ENCODE results near the gene TMEM225B. TPM values are rescaled to one million over a fixed set of nuclear protein-coding genes. Genes with fewer than 3 reads are reported as not detected.

Gene TMEM225B
- total and polyA plus RNA-seq, 7 donors: 0.20 to 0.86 (median 0.42) TPM; not detected in 2

DNA sequence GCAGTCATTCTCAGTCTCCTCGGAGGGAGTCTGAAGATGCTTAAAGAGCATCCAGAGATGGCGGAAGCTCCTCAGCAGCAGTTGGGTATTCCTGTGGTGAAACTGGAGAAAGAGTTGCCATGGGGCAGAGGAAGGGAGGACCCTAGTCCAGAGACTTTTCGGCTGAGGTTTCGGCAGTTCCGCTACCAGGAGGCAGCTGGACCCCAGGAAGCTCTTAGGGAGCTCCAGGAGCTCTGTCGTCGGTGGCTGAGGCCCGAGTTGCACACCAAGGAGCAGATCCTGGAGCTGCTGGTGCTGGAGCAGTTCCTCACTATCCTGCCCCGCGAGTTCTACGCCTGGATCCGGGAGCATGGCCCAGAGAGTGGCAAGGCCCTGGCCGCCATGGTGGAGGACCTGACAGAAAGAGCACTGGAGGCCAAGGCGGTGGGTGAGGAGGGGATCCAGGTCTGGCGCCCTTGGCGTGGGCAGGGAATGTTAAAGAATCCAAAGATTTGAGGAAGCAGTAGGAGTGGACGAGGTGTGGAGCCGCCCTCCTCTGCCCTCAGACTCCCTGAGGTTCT lies 21.6 kb downstream of the TMEM225B start:
- TF ChIP-seq, protein P1, sequence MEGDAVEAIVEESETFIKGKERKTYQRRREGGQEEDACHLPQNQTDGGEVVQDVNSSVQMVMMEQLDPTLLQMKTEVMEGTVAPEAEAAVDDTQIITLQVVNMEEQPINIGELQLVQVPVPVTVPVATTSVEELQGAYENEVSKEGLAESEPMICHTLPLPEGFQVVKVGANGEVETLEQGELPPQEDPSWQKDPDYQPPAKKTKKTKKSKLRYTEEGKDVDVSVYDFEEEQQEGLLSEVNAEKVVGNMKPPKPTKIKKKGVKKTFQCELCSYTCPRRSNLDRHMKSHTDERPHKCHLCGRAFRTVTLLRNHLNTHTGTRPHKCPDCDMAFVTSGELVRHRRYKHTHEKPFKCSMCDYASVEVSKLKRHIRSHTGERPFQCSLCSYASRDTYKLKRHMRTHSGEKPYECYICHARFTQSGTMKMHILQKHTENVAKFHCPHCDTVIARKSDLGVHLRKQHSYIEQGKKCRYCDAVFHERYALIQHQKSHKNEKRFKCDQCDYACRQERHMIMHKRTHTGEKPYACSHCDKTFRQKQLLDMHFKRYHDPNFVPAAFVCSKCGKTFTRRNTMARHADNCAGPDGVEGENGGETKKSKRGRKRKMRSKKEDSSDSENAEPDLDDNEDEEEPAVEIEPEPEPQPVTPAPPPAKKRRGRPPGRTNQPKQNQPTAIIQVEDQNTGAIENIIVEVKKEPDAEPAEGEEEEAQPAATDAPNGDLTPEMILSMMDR (IDR thresholded peaks at IDR 0.05): no peak
- Histone ChIP-seq H3K36me3 (ENCODE audit: insufficient read depth in 1 of 2, low read depth in 1 of 2) (peaks cover 5 to 67% of the 10 kb centered on the region in 2 donors), H3K27me3 (ENCODE audit: insufficient read depth in 3 of 3, low read length in 2 of 3) (no peaks in the 10 kb centered on the region), H3K4me1 (peaks cover 10% of the 10 kb centered on the region), H3K9me3 (no peaks in the 10 kb centered on the region), H3K4me3 (no peak overlapping the region), H3K27ac (no peak overlapping the region)
- intact Hi-C loops (cut with DNase I): loop anchor here (5.0 kb wide), 2 partner anchors 117 to 293 kb away; partner anchors contain the start of genes ZKSCAN5 (in 1 of the 2) and ZNF394 (in 1 of the 2)
- DNase-seq: no peak
- 94 to 97% (median 96%) methylated on average over 18 of the region's 18 CpGs for WGBS, 3 donors
- no peak for ATAC-seq

DNA sequence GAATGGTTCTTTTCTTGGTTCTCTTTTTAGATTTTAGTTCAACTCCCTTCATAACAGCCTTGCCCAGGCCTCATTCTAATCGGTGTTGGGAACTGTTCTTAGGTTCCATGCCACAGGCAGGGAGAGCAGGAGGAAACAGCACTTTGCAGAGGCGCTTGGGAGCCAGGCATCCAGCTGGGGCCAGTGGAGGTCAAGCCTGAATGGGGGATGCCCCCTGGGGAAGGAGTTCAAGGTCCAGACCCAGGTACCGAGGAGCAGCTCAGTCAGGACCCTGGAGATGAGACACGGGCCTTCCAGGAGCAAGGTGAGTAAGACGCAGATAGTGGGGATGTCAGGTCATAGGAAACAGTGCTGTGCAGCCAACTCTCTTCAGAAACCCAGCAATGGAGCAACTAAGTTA lies 23.2 kb downstream of the TMEM225B start:
- TF ChIP-seq, protein P1 (IDR thresholded peaks at IDR 0.05): no peak
- H3K4me1 ChIP-seq: peaks cover 10% of the 10 kb centered on the region
- H3K27ac ChIP-seq: no peak overlapping the region
- ATAC-seq (no peak), DNase-seq (no peak)
- H3K4me3 ChIP-seq: no peak overlapping the region
- no peaks in the 10 kb centered on the region for H3K27me3 ChIP-seq (ENCODE audit: insufficient read depth in 3 of 3, low read length in 2 of 3)
- intact Hi-C loops (cut with DNase I): loop anchor here in 1 of 2 donors (5.0 kb wide), 1 partner anchor 291 kb away; no protein-coding TSS in a partner anchor
- no peaks in the 10 kb centered on the region for H3K9me3 ChIP-seq
- WGBS, 3 donors: 89 to 93% (median 93%) methylated on average over 5 of the region's 5 CpGs
- H3K36me3 ChIP-seq (ENCODE audit: insufficient read depth in 1 of 2, low read depth in 1 of 2): peaks cover 7 to 83% of the 10 kb centered on the region in 2 donors

DNA sequence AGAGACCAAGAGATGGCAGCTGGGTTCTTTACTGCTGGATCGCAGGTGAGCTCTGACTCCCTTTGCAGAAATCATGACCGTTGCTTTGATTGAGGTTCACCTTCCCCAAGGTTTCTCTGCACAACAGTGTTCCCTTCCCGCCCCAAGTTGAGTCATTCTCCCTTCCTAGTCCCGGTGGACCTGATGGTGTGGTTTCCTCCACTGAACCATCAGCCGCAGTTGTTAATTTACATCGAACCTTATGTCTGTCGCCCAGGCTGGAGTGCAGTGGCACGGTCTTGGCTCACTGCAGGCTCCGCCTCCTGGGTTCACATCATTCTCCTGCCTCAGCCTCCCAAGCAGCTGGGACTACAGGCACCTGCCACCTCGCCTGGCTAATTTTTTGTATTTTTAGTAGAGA lies 24.5 kb downstream of the TMEM225B start:
- H3K4me3 ChIP-seq: no peak overlapping the region
- no peak for DNase-seq
- TF ChIP-seq, protein P1 (IDR thresholded peaks at IDR 0.05): no peak
- no peak for ATAC-seq
- intact Hi-C loops (cut with DNase I): loop anchor here in 1 of 2 donors (5.0 kb wide), 1 partner anchor 290 kb away; no protein-coding TSS in a partner anchor
- WGBS, 3 donors: 89 to 94% (median 92%) methylated on average over 10 of the region's 10 CpGs
- H3K36me3 ChIP-seq (ENCODE audit: insufficient read depth in 1 of 2, low read depth in 1 of 2): peaks cover 12 to 96% of the 10 kb centered on the region in 2 donors
- H3K27ac ChIP-seq: no peak overlapping the region
- H3K4me1 ChIP-seq: peaks cover 7% of the 10 kb centered on the region
- no peaks in the 10 kb centered on the region for H3K9me3 ChIP-seq
- H3K27me3 ChIP-seq (ENCODE audit: insufficient read depth in 3 of 3, low read length in 2 of 3): no peaks in the 10 kb centered on the region

DNA sequence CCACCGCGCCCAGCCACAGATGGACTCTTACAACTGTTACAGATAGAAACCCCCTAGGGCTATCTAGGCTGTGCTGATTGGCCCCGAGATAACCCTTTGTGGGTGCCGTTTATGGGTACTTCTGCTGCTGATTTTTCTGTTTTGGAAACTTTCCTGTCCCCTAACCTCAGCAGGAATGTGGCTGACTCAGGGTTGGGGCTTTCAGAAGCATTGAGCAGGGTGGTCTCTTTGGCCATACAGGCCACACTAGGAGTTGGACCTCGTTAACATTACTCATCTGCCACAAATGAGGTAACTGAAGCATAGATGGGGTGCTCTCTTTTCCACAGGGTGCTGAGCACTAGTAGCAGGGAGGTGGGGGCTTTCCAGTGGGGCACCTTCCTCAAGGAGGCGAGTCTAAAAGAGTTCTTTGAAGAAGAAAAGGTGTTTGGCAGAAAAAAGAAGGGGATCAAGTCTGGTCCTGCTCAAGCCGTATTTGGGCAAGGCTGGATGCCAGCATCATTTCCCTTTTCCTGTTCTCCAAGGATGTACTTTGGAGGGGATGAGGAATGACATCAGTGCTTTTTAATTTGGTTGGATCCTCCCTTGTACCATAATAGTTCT lies 25.1 kb downstream of the TMEM225B start:
- intact Hi-C loops (cut with DNase I): loop anchor here in 1 of 2 donors (5.0 kb wide), 1 partner anchor 289 kb away; no protein-coding TSS in a partner anchor
- 77 to 87% (median 82%) methylated on average over 7 of the region's 7 CpGs for WGBS, 3 donors
- no peak overlapping the region for H3K27ac ChIP-seq
- TF ChIP-seq, protein P1 (IDR thresholded peaks at IDR 0.05): no peak
- peaks cover under 1% of the 10 kb centered on the region for H3K4me1 ChIP-seq
- DNase-seq (no peak), ATAC-seq (no peak)
- no peak overlapping the region for H3K4me3 ChIP-seq
- peaks cover 12 to 100% of the 10 kb centered on the region in 2 donors for H3K36me3 ChIP-seq (ENCODE audit: insufficient read depth in 1 of 2, low read depth in 1 of 2)
- H3K9me3 ChIP-seq: no peaks in the 10 kb centered on the region
- H3K27me3 ChIP-seq (ENCODE audit: insufficient read depth in 3 of 3, low read length in 2 of 3): no peaks in the 10 kb centered on the region
